Activated CD4-positive, alpha-beta T cell treated with anti-CD3 and anti-CD28 coated beads, Interleukin-2, amount 50 U/mL, for 16 hours (primary cell): ENCODE results near the gene MIB1.

Experiments
- DNase-seq: peaks from one replicate; pipeline ENCODE4 v3.0.0-alpha.2; 2020

MIB1 gene

DNA sequence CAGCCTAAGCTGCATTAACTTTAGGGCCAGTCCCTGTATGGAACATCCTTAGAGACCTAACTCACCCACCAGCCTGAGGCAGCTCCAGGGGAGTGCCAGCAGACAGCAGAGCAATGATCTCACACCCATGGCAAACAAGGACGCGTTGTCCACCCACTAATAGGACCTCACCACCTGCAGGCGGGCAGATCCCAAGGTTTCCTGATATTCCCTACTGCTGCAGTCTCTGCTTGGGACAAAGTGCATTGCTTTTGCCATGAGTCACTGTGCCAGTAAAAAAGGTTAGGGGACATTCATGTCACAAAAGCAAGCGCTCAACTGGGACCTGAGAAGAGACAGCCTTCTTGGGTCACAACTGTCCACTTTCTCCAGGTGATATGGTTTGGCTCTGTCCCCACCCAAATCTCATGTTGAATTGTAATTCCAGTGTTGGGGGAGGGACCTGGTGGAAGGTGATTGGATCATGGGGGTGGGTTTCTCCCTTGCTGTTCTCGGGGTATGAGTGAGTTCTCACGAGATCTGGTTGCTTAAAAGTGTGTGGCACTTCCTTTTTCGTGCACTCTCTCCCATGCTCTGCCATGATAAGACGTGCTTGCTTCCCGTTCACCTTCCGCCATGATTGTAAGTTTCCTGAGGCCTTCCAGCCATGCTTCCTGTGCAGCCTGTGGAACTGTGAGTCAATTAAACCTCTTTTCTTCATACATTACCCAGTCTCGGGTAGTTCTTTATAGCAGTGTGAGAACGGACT is 160.2 kb downstream of the MIB1 start:
- DNase-seq, result no peak

DNA sequence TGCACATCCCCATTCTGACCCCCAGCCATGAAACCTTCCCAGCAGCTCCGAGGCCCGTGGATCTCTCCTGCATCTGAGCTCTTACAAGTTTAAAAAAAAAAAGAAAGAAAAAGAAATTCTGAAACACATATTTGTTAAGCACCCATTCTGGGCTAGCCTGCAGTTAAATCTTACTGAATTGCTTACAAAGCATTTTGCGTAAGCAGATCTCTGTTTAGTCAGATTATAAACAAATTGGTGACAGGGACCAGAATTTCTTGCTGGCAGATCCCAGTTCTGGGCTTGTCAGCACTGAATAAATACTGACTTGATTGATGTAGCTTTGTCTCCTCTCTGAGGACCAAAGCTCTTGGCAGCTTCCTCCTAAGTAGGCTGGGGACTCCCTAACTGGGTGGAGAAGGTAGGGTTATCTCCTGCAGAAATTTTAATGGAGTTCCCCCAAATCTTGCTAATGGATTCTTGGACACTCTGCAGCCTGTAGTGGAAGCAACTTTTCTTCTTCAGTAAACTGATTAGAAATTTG is 160.9 kb downstream of the MIB1 start:
- no peak for DNase-seq

DNA sequence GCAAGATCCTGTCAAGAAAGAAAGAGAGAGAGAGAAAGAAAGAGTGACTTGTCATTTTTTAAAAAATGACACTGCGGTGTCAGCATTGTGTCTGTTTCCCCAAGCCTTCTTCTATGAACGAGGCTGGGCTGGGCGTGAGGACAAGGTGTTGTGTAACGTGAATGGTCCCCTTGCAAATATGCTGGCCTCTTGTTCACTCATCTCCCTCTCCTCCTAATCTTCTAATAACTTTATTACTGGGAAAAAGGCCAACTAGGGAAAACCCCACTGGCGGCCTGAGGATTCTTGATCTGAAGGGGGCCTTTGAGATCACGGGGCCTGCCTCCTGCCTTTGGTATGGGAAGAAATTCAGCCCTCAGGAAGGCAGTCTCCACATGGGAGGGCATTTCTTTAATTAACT is 163.1 kb downstream of the MIB1 start:
- DNase-seq, result no peak

DNA sequence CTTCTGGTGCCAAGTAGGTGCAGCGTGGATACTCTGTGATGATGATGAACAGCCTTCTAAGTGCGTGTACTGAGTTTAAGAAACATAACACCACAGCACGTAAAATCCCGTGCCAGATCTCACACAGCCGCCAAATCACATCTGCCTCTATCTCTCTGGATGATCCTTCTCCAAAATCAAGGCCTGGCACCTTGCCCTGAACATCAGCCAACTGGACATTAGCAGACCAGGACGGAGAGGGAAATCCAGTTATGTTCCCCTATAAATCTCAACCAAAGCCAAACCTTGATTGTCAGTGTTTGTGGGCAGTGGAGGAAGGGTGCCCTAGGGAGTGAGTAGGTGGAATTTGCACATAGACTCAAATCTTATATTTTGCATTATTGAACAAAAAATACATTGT is 164.3 kb downstream of the MIB1 start:
- no peak for DNase-seq

DNA sequence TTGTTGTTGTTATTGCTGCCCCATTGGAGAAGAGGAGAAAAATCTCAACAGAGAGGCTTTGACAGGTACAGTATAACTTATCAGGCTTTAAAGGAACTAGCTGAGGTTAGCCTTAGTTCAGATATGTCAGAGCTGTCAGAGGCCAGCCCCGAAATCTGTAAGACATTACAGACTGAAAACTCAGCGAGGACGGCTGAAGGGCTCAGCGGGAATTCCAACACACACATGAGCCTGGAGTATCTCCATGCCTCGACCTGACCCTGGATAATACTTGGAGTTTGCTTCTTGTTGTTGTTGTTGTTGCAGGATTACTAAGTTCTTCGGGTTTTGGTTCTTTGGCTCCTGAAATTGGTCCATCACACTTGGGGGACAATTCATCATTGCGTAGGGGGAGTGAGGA is 166.9 kb downstream of the MIB1 start:
- DNase-seq, result no peak

DNA sequence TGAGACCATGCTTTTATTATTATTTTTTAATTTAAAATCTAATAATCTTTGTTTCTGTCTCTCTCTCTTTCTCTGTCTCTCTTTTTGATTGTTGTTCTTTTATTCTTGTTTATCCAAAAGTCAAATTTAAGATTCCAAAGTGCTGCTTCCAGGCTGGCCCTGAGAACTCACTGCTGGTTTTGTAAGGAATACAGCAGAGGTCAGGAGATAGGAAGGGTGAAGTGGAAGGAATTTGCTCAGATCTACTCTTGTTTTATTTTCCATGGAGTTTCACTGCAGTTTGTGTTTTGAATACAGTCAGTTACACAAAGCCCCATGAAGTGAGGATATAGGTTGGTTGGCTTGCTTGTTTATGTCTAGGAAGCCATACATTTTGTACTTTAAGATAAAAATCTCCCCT is 168.1 kb downstream of the MIB1 start:
- no peak for DNase-seq

DNA sequence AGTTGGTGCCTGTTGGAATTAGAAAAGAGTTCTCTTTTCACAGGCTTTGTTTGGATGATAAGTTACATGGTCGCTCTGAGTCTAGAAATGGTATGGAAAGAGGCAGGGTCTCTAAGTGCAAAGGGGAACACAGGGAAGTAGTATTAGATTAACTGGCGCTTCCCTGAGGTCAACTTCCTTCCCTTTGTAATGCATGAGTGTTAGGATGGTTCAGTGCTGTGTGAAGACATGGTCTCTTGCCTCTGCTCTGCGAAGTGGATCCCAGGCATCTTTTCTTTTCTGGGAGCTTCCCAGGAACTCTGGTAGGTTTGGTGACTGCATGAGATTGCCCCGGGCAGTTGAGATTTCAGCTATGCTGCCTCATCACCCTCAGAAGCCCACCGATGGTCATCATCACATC is 170.3 kb downstream of the MIB1 start:
- no peak for DNase-seq

DNA sequence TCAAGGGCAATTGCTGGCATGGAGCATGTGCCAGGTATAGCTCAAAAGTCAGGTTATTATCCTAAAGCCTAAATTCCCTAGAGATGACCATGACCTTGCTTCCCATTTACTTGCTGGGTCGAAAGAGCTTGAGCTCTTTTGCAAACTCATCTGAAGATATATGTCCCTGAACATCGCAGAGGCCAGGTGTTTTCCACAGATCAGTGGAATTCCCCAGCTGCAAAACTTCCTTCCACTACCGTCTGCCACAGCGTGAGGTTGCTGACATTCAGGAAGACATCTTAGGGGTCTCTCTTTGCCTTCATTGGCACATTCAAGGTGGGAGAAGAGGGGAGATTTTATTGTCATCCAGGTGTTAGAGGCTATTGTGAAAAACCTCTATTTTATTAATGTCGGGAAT is 171.0 kb downstream of the MIB1 start:
- no peak for DNase-seq

DNA sequence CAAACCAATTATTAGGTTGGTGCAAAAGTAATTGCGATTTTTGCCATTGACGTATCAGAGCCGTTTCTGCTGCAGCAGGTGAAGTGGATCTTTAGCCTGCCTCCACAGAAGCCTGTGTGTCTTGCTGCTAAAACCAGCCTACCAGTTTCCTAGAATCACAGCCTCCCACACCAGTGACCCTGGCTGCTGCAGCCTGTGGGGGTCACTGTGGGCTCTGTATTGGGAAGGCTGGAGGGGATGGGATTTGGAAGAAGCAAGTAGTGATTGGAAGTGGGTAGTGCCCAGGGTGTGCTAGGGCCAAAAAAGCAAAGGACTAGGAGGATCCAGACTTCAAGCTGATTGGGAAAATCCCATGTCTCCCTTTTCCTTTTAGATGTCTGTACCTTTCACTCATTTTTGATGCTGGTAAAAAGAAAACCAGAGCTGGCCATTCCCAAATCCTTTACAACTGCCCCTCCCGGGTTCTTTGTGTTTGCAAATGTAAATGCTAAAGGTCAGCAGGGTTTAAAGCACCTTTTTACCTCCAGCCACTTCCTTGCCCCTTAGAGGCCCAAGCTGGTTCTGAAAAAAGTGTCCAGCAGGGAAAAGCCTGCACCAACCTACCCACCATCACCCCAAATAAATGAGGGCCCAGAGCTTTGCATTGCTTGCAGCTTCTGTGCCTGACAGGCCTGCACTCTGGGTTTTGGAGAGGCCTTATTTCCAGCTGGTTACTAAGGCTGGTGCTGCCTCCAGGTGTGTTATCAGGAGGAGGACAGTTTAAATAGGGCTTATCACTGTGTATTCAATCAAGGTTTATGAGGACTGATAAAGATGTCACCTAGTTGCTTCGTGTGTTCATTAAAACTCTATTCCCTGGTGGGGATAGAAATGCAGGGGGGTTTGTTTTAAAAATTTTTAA is 172.0 kb downstream of the MIB1 start:
- DNase-seq, result no peak

DNA sequence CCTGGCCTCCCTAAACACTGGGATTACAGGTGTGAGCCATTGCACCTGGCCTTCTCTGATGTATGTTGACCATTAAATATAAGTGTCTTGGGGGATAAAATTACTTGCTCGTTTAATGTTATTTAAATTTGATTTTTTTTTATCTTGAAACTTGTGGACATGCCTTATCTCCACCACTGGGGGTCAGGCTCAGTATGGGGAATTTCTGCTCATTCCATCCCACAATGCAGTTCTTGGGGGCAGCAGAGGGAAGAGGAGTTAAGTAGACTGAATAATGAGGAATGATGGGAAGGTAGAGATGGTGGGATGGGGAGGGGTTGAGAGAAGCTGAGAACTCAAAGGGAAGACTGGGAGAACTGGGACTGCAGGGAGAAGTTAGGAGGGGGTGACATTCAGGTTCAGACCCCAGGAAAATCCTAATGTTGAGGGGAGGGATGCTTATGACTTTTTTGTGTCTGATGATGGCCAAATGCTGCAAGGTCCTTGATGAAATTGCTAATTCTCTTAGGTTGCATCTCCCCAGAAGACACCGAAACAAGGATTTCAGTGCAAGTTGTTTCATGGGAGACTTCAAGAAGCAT is 174.2 kb downstream of the MIB1 start:
- DNase-seq, result no peak

DNA sequence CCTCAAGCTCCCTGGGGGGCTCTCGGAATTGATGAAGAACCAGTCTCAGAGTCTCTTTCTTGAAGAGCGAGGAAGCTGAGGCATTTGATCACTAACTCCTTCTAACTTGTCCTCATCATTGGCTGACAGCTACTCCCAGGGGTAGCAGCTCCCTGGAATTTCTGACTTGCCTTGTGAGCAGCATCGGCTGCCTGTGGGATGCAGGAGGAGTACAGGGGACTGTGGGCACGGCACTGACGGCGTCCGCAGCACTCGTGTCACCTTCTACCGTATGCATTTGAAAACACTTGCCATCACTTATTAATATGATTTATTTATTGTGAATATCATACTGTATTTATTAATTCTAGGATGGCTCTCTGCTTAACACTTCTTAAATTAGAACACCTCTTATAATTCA is 175.0 kb downstream of the MIB1 start:
- no peak for DNase-seq

DNA sequence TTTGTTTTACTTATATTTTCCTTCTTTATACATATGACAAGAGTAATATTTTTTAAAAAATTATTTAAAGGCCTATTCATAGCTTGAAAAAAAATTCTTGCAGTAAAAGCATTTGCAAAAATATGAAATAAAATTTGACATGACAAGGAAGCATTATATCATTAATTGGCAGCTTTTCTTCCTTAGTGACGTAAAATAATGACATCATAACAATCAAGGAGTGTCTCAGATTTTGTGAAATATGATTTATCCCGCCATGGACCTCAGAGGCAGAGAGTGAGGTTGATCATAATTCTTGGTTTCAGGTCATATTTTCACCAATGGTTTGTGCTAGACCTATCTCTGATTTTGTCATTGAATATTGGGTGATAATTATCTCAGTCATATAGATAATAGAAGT is 176.0 kb downstream of the MIB1 start:
- no peak for DNase-seq

DNA sequence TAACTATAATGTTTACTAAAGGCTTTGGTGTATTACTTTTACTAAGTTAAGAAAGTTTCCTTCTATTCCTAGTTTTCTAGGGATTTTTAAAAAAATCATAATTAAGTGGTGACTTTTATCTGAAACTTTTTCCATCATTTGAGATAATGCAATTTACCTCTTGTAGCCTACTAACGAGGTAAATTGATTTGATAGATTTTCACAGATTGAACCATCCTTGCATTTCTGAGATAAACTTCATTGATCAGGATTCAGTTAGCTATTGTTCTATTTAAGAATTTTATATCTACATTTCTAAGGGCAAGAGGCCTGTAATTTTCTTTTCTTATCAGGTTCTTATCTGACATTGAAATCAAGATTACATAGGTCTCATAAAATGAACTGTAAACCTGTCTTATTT is 178.1 kb downstream of the MIB1 start:
- no peak for DNase-seq
